Endothelial cell of umbilical vein (primary cell): ENCODE measurements around the gene CRB1. TPM values are rescaled to one million over a fixed set of nuclear protein-coding genes. Genes with fewer than 3 reads are reported as not detected.

Experiments
- BruUV-seq: library from RNA; stranded (reverse); fragments of 400-500 nt; replicated peaks from 2 replicates; lab custom pipeline; 2021; lab: Mats Ljungman, UMichigan
- CTCF ChIA-PET: fragments of 300-600, 350-600 bp; sonication (Branson Sonifier 250); formaldehyde crosslinking; loops from one replicate; lab custom pipeline; 2021; ENCODE audit warnings: antibody characterized with exemption, inconsistent platforms; lab: Charles Lee
- POLR2A ChIA-PET: fragments of 300-600, 350-600 bp; sonication (Branson Sonifier 250); formaldehyde crosslinking; loops from one replicate; lab custom pipeline; 2021; ENCODE audit warnings: antibody characterized with exemption, inconsistent platforms; lab: Charles Lee
- DNase-seq: peaks from one replicate; pipeline ENCODE4 v3.0.0-alpha.2; 2011; ENCODE audit warnings: low read depth, low spot score
- FAIRE-seq: peaks from 2 replicates; lab custom pipeline; 2011; peaks lifted over from hg19 to GRCh38; lab: Jason Lieb, UNC
- H2AFZ ChIP-seq: 2 replicates; pipeline ENCODE4 v1.6.0; 2012; ENCODE audit warnings: low read depth, low read length, control low read depth, inconsistent platforms
- H3K27ac ChIP-seq: 2 replicates; pipeline ENCODE4 v1.5.1; 2011; ENCODE audit warnings: low read depth, mild to moderate bottlenecking, control low read depth, low read length, moderate library complexity; ENCODE audit not compliant: insufficient read depth
- H3K27me3 ChIP-seq, 2 experiments: 2 replicates each; pipeline versions ENCODE4 v1.6.0 to v1.6.1; 2011; ENCODE audit warnings: low read length in 2 of 2, mixed read lengths in 1 of 2; ENCODE audit not compliant: control insufficient read depth in 2 of 2, insufficient read depth in 2 of 2
- H3K36me3 ChIP-seq, 2 experiments: 2 replicates in 1 of 2; 3 replicates in 1 of 2; pipeline ENCODE4 v1.5.1; 2011; ENCODE audit warnings: low read length in 2 of 2, mild to moderate bottlenecking in 1 of 2, moderate library complexity in 1 of 2; ENCODE audit not compliant: control insufficient read depth in 2 of 2, insufficient read depth in 2 of 2; ENCODE audit errors: extremely low read depth in 1 of 2
- H3K4me1 ChIP-seq: 3 replicates; pipeline ENCODE4 v1.5.1; 2011; ENCODE audit warnings: mild to moderate bottlenecking, low read length; ENCODE audit not compliant: control insufficient read depth, insufficient read depth; ENCODE audit errors: extremely low read depth
- H3K4me2 ChIP-seq: 2 replicates; pipeline ENCODE4 v1.6.1; 2011; ENCODE audit warnings: low read length, control low read depth, mixed read lengths; ENCODE audit not compliant: insufficient read depth
- H3K4me3 ChIP-seq, 3 experiments: fragments of 200-600 bp in 1 of 3; sonication (generic), shearing (Covaris generic) in 1 of 3; replicated peaks in 1 of 3; 2 replicates each; pipeline ENCODE4 v1.5.1; 2011 to 2016; ENCODE audit warnings: control low read depth in 3 of 3, low read length in 3 of 3, mild to moderate bottlenecking in 2 of 3, inconsistent platforms in 1 of 3, low read depth in 1 of 3, moderate library complexity in 1 of 3; ENCODE audit not compliant: insufficient read depth in 1 of 3
- H3K79me2 ChIP-seq: 2 replicates; pipeline ENCODE4 v1.6.0; 2012; ENCODE audit warnings: low read length, inconsistent platforms; ENCODE audit not compliant: control insufficient read depth, insufficient read depth
- H3K9ac ChIP-seq: replicated peaks from 2 replicates; pipeline ENCODE3; 2011; ENCODE audit warnings: low read length, control low read depth; ENCODE audit not compliant: insufficient read depth; ENCODE audit errors: extremely low read depth
- H3K9me1 ChIP-seq: replicated peaks from 3 replicates; pipeline ENCODE4 v1.6.0; 2011; ENCODE audit warnings: mild to moderate bottlenecking, low read length; ENCODE audit not compliant: control insufficient read depth, insufficient read depth; ENCODE audit errors: extremely low read depth
- H3K9me3 ChIP-seq: replicated peaks from 2 replicates; pipeline ENCODE4 v1.5.1; 2012; ENCODE audit warnings: low read length, inconsistent platforms; ENCODE audit not compliant: control insufficient read depth, insufficient read depth
- H4K20me1 ChIP-seq: replicated peaks from 2 replicates; pipeline ENCODE3; 2011; ENCODE audit warnings: mild to moderate bottlenecking, low read length; ENCODE audit not compliant: control insufficient read depth, insufficient read depth; ENCODE audit errors: extremely low read depth
- EZH2 ChIP-seq: IDR thresholded peaks from 2 replicates; pipeline ENCODE4 v1.6.1; 2012; ENCODE audit warnings: borderline replicate concordance, low read depth, mild to moderate bottlenecking, moderate library complexity, low read length, inconsistent platforms; ENCODE audit not compliant: severe bottlenecking
- FOS ChIP-seq: IDR thresholded peaks from 2 replicates; pipeline ENCODE4 v1.6.1; 2011; ENCODE audit warnings: mild to moderate bottlenecking, low read length, moderate library complexity, borderline replicate concordance; ENCODE audit not compliant: insufficient read depth
- GATA2 ChIP-seq: IDR thresholded peaks from 2 replicates; pipeline ENCODE4 v1.7.0; 2011; ENCODE audit warnings: low read depth, mild to moderate bottlenecking, moderate library complexity, mixed read lengths, low read length; ENCODE audit not compliant: insufficient read length, insufficient read depth
- JUN ChIP-seq: IDR thresholded peaks from 2 replicates; pipeline ENCODE4 v1.6.1; 2011; ENCODE audit warnings: borderline replicate concordance, low read depth; ENCODE audit not compliant: insufficient read length, insufficient read depth
- MYC ChIP-seq: IDR thresholded peaks from one replicate; pipeline ENCODE4 v1.6.1; 2011; ENCODE audit warnings: mild to moderate bottlenecking, low read depth, low read length
- POLR2A ChIP-seq: IDR thresholded peaks from 2 replicates; pipeline ENCODE4 v1.6.1; 2012; ENCODE audit warnings: low read depth, mild to moderate bottlenecking, control low read depth, low read length
- POLR2AphosphoS5 ChIP-seq: IDR thresholded peaks from 2 replicates; pipeline ENCODE4 v1.6.1; 2012; ENCODE audit warnings: low read depth, mild to moderate bottlenecking, control low read depth, low read length, moderate library complexity; ENCODE audit not compliant: insufficient read depth
- dilution Hi-C: fragments of 300-500 bp; cut with MboI; formaldehyde crosslinking; loops from one replicate; pipeline ENCODE4 v1.15.0; 2019; ENCODE audit warnings: low sequenced_read_pairs; ENCODE audit not compliant: extremely low pct_ligation_motif_present
- intact Hi-C: fragments of 100-400 bp; cut with micrococcal nuclease; formaldehyde crosslinking; loops from one replicate; pipeline ENCODE4 v1.10.0; 2022
- polyA plus RNA-seq, 4 experiments: library from polyadenylated mRNA; depleted of rRNA in 3 of 4; stranded (reverse) in 3 of 4; unstranded in 1 of 4; fragments of >200 nt; gene quantifications; 2 replicates each; pipeline versions ENCODE4 v1.2.1 to v1.2.3, GENCODE V29; 2011 to 2012; ENCODE audit warnings: missing spikeins in 1 of 4
- total RNA-seq: library from RNA; stranded (reverse); gene quantifications from 2 replicates; pipeline ENCODE4 v1.2.3, GENCODE V29; 2021
- TF ChIP-seq, protein P1 (sequence below): IDR thresholded peaks from 2 replicates; pipeline ENCODE4 v1.6.1; 2011; ENCODE audit not compliant: insufficient read depth, insufficient read length
- TF ChIP-seq, protein P2 (sequence below), 2 donors: IDR thresholded peaks; 1 replicate in 1 of 2; 2 replicates in 1 of 2; pipeline ENCODE4 v1.5.1; 2011; ENCODE audit warnings: low read length in 2 of 2, mild to moderate bottlenecking in 2 of 2, moderate library complexity in 2 of 2, control low read depth in 1 of 2, inconsistent platforms in 1 of 2, low read depth in 1 of 2; ENCODE audit not compliant: insufficient read depth in 1 of 2; ENCODE audit errors: extremely low read depth in 1 of 2

CRB1 gene
- total and polyA plus RNA-seq, 2 donors (not counting 3 experiments of a cell fraction or from before 2014, with no cell fraction given) = not detected

DNA sequence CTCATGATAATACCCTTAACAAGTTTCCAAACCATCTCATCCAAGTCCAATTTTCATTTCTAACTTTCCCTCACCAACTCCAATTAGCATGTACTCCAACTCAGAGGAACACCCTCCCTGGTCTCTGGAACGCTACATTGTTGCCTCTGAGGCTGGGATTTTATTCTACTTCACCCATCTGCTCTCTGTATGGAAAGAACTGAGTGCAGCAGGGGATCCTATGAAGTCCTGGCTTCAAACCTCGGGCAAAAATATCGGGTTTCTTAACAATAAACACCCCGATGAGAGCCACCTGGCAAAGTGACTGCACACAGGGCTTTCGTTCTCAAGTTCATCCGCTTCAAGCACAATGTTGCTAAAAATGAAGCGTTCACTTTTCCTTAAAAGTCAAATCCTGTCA, 99.6 kb downstream of the CRB1 start:
- no peak overlapping the region for H3K27ac ChIP-seq
- H3K4me3 ChIP-seq = no peak overlapping the region
- no peak for TF ChIP-seq GATA2
- TF ChIP-seq FOS = no peak
- no peak for TF ChIP-seq MYC
- no peak for TF ChIP-seq POLR2A
- no peak for TF ChIP-seq EZH2
- no peak for TF ChIP-seq JUN
- TF ChIP-seq, protein P1, sequence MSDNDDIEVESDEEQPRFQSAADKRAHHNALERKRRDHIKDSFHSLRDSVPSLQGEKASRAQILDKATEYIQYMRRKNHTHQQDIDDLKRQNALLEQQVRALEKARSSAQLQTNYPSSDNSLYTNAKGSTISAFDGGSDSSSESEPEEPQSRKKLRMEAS = no peak
- TF ChIP-seq, protein P2, sequence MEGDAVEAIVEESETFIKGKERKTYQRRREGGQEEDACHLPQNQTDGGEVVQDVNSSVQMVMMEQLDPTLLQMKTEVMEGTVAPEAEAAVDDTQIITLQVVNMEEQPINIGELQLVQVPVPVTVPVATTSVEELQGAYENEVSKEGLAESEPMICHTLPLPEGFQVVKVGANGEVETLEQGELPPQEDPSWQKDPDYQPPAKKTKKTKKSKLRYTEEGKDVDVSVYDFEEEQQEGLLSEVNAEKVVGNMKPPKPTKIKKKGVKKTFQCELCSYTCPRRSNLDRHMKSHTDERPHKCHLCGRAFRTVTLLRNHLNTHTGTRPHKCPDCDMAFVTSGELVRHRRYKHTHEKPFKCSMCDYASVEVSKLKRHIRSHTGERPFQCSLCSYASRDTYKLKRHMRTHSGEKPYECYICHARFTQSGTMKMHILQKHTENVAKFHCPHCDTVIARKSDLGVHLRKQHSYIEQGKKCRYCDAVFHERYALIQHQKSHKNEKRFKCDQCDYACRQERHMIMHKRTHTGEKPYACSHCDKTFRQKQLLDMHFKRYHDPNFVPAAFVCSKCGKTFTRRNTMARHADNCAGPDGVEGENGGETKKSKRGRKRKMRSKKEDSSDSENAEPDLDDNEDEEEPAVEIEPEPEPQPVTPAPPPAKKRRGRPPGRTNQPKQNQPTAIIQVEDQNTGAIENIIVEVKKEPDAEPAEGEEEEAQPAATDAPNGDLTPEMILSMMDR (IDR thresholded peaks at IDR 0.05; ENCODE audit: extremely low read depth in 1 of 2, insufficient read depth in 1 of 2, low read depth in 1 of 2, low read length in 2 of 2) = no peak
- no peak for TF ChIP-seq POLR2AphosphoS5
- H4K20me1 ChIP-seq = no peaks in the 10 kb centered on the region
- no peak overlapping the region for H2AFZ ChIP-seq
- no peaks in the 10 kb centered on the region for H3K36me3 ChIP-seq
- no peak overlapping the region for H3K4me2 ChIP-seq
- intact Hi-C loops = no loop called here
- FAIRE-seq (no peak), DNase-seq (no peak)
- H3K4me1 ChIP-seq = no peaks in the 10 kb centered on the region
- H3K9me1 ChIP-seq = no peaks in the 10 kb centered on the region
- no TSS peak for BruUV-seq
- no peaks in the 10 kb centered on the region for H3K9me3 ChIP-seq
- dilution Hi-C loops = no loop called here
- POLR2A ChIA-PET = no interaction called here
- no peaks in the 10 kb centered on the region for H3K79me2 ChIP-seq
- H3K27me3 ChIP-seq = no peaks in the 10 kb centered on the region
- CTCF ChIA-PET = no interaction called here
- no peak overlapping the region for H3K9ac ChIP-seq
